Cerebellar nuclear complex (tissue), 1 donor: ENCODE data around the gene RNF123.

Experiments used
- DNase-seq, 2 experiments: peaks; one replicate each; lab custom pipeline; 2025; lab: John Stamatoyannopoulos, UW

The RNF123 gene

GRCh38 chr3:49658711-49659110, 30.6 kb upstream of the RNF123 start:
- DNase-seq: no peak

DNA sequence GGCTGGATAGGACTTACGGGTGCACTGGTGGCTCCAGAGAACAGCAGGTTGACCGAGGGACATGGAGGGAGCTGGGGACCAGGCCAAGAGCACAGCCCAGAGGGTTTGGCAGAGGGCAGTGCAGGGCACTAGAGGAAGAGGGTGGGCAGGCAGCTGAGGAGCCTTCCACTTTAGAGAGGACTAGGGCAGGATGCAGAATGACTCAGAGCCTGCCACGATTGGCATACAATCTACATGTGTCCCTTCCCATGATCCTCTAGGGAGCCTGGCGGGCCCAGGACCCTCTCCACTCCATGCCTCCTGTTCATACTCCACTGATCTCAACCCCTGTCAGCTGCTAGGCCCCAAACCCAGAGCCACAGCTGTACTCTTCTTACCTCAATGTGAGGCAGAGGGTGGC, 29.6 kb upstream of the RNF123 start:
- DNase-seq: no peak

DNA sequence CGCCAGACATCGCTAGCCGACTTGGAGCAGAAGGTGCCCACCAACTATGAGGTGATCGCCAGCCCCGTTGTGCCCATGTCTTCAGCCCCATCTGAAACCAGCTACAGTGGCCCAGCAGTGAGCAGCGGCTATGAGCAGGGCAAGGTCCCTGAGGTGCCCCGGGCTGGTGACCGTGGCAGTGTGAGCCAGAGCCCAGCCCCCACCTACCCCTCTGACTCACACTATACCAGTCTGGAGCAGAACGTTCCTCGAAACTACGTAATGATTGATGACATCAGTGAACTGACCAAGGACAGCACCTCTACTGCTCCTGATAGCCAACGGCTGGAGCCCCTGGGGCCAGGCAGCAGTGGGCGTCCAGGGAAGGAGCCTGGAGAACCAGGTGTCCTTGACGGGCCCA, 28.1 kb upstream of the RNF123 start:
- DNase-seq: no peak

DNA sequence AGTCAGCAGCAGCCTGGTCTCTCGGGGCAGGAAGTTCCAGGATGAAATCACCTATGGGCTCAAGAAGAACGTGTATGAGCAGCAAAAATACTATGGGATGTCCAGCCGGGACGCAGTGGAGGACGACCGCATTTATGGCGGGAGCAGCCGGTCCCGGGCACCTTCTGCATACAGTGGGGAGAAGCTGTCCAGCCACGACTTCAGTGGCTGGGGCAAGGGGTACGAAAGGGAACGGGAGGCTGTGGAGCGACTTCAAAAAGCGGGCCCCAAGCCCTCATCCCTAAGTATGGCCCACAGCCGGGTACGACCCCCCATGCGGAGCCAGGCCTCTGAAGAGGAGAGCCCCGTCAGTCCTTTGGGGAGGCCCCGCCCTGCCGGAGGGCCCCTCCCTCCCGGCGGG, 27.3 kb upstream of the RNF123 start:
- no peak for DNase-seq

DNA sequence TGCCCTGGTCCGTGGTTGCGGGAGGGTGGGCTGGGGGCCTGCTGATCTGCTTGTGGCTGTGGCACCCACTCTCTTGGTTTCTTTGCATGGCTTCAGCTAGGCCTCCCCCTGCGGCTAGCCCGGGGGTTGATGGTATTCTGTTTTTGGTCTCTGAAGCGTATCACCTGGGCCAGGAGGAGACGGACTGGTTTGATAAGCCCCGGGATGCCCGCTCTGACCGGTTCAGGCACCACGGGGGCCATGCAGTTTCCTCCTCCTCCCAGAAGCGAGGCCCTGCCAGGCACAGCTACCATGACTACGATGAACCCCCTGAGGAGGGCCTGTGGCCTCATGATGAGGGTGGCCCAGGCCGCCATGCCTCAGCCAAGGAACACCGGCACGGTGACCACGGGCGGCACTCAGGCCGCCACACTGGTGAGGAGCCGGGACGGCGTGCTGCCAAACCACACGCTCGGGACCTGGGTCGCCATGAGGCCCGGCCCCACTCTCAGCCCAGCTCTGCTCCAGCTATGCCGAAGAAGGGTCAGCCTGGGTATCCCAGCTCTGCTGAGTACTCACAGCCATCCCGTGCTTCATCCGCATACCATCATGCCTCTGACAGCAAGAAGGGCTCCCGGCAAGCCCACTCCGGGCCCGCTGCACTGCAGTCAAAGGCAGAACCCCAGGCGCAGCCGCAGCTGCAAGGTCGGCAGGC, 26.5 kb upstream of the RNF123 start:
- DNase-seq: no peak

GRCh38 chr3:49663831-49664230, 25.5 kb upstream of the RNF123 start:
- no peak for DNase-seq

- no peak for DNase-seq
Measured at GRCh38 chr3:49664300-49664699, 25.1 kb upstream of the RNF123 start.

DNA sequence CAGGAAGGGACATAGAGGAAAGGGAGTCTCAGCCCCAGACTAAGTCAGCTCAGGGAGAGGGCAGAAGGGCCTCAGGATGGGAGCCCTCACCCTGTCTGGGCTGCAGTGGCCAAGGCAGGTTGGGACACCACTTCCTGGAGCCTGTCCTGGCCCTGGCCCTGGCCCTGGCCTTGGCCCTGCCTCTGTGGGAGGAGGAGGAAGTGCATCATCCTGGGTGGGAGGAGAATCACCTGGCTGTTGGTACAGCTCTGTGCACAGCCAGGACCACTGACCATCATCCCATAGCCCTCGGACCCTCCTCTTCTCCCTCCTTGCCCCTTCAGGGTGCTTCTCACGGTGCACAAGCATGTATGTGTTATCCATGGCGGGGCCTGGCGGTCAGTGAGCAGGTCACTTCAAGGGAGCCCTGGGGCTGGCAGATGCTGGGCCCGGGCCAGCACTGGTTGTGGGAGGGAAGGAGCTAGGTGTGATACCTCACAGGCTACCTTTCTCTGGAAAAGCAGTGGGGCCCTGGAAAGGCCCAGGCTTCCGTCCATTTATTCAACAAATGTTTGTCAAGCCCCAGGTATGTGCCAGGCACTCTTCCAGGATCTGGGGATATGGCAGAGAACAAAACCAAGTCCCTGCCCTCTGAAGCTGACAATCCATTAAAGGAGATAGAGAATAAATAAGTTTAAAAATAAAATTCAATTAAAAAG, 23.4 kb upstream of the RNF123 start:
- no peak for DNase-seq

- no peak for DNase-seq
Measured at GRCh38 chr3:49666592-49666991, 22.8 kb upstream of the RNF123 start.

DNA sequence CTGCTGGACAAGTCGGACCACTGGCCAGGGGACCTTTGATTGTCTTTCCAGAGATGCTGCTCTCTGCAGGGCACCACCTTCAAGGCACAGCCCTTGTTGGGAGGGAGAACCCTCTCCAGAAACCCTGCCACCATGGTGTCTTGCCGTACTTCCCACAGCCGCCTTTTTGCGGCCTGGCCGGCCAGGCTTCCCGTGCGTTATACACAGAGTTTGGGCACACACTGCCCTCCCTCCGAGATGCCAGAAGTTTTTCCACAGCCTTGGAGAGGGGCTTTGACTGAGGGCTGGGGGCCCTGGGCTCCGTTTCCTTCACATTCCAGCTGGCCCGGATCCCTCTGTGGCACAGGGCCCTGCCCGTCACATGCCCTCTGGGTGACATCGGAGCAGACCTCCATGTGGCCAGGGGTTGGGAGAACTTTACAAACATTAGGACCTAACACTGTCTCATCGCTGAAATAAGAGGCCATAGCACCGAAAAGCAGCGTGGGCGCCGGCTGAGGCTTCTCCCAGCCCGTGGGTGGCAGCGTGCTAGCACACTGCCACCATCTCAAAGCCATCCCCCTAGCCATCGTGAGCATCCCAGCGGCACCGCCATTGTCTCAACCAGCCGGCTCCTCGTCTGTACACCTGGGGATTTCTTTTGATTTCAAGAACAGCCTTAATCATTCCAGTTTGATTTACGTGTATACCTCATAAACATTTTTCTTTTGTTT, 21.5 kb upstream of the RNF123 start:
- DNase-seq: no peak

- DNase-seq: no peak
Measured at GRCh38 chr3:49668414-49668797, 21.0 kb upstream of the RNF123 start.

- DNase-seq: no peak
Measured at GRCh38 chr3:49668861-49669260, 20.5 kb upstream of the RNF123 start.

- DNase-seq: no peak
Measured at GRCh38 chr3:49669352-49669751, 20.0 kb upstream of the RNF123 start.

DNA sequence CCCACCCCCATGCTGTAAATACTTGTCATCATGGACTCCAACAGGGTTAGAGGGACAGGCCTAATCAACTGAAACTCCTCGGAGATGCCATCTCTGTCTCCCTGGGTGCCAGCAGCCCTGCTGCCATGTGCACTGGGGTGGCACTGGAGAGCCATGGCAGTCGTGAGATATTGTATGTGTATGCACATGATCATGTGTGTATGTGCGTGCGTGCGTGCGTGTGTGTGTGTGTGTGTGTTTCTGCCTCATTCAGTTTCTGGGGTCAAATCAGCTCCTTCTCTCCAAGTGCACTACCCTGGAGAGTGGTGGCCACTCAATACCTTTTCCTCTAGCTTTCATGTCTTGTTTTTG, 18.4 kb upstream of the RNF123 start:
- DNase-seq: no peak

GRCh38 chr3:49671291-49672288, 17.8 kb upstream of the RNF123 start:
- no peak for DNase-seq

GRCh38 chr3:49673121-49673714, 16.1 kb upstream of the RNF123 start:
- no peak for DNase-seq

DNA sequence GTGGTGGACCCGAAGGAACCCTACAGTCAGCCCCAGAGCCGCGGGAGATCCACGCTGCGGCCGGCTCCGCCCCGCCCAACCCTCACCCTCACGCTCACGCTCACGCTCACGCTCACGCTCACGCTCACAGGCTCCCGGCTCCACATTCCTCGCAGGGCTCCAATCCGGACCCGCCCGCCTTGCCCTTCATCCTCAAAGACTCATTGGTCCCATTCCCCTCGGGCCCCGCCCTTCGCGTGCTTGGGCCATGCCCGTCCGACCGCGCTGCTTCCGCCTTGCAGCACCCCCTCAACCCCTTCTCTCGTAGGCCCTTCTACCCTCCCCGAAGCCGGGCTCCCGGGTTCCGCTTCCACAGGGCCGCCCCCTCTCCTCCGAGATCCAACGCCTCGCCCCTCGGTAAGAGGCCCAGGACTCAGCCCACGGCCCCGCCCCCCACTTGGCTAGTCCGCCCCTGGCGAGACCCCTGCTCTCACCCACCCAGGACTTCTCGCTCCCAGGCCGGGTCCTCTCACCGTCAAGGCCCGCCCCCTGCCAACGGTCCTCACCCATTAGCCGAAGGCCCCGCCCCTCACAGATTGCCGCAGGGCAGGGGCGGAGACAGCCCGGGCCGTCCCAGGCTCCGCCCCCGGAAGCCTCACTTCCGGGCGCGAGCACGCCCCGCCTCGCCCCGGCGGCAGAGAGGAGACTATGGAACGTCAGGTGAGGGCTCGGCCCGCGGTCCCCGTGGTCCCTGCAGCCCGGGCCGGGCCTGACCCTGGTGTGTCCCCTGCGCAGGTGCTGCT, 15.5 kb upstream of the RNF123 start, which contains the start of gene APEH:
TSS of gene APEH (plus strand) at position 637 of the 782 bp plus-strand sequence. CDS start at position 688, 51 bp downstream.
- no peak for DNase-seq

DNA sequence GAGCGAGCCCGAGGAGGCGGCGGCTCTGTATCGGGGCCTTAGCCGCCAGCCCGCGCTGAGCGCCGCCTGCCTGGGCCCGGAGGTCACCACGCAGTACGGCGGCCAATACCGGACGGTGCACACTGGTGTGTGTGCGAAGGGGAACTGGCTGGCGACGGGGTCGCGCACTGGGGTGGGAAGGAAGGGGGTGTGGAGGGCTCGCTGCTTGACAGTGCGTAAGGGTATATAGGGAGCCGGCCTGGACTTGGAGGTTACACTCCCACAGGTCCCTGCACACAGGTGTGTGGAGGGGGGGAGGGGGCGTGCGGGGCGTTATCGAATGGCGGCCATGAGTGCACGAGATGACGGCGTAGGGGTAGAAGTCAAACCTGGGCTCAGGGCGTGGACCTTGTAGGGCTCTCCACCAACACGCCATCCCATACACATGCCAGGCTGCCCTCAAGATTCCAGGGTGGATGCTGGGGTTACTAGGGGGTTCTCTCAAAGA, 14.8 kb upstream of the RNF123 start:
- DNase-seq: no peak

- DNase-seq: no peak
Measured at GRCh38 chr3:49675912-49676311, 13.4 kb upstream of the RNF123 start.

DNA sequence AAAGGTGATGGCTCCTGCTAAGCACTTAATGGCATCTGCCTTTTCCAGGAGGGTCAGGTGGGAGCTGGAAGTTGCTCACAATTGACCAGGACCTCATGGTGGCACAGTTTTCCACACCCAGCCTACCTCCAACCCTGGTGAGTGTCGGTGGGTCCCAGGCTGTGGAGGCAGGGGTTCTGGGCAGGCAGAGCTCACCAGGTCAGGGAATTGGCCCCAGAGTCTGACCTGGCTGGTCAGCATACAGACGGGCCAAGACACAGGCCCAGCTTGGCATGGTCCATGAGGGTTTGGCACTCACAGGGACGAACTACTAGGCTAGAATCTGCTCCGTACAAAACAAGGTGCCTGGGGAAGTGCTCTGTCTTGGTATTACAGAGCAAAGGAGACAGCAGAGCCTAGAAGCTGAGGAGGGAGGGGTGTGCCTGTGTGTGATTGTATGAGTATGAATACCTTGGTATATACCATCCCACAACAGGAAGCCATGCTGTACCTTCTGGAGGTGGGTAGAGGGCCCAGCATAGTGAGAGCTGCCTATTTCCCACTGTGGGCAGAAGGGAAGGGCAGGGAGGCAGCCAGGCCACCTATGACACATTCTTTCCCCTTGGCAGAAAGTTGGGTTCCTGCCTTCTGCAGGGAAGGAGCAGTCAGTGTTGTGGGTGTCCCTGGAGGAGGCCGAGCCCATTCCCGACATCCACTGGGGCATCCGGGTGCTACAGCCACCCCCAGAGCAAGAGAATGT, 8.7 kb upstream of the RNF123 start:
- DNase-seq: no peak
